Measurements from ENCODE around the gene TTLL5. TPM values are rescaled to one million over a fixed set of nuclear protein-coding genes. Genes with fewer than 3 reads are reported as not detected.

Gene TTLL5
- total and polyA plus RNA-seq, 9 of the 15 experiments (the other 6 are each of a cell fraction or from before 2014, with no cell fraction given), result 4.1 to 18.9 (median 12.6) TPM

DNA sequence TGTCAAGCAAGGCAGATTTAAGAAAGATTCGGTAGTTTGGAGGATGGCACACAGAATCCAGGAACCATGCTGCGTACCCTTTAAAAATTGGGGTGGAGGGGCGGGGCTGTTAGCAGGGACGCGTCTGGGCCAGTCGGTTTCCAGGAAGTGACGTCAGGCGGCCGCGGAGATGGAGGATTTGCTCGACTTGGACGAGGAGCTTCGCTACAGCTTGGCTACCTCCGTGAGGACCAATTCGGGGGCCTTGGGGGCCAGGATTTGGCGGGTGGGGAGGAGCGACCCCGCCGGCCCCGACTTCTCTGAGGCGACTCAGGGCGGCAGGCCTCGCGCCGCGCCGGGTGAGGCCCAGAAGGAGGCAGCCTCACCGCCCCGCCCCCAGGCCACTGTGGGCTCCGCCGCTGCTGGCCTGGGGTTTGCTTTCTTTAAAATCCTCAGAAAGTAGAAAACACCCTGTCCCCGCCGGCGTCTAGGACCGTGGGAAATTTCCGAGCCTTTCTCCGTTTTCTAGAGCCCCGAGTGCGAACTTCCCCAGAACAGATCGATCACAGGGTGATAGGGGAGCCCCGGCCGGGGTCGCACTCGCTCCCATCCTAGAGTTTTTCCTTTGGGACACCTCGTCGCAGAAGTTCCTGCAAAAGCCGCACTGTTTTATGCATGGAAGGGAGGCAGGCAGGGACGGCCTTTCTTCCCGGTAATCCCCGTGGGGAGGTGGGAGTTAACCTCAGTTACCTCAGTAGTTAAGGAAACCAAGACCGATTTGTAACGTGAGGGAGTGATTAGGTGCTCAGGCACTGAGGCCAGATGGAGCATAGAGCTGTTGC, 324.8 kb downstream of the TTLL5 start, which contains the start of gene IFT43 (continued):
- TF ChIP-seq HMGN3 (IDR thresholded peaks at IDR 0.05; ENCODE audit: borderline replicate concordance, extremely low read depth, insufficient read length, low read depth, low read length) (peak; percentile 47), HDAC1 (IDR thresholded peaks at IDR 0.05) (peak in 1 of 2 experiments; percentile 76; a peak in 2 of 4 replicates), CEBPB (tag; IDR thresholded peaks at IDR 0.05) (no peak), ATF1 (CRISPR knock-in tag; IDR thresholded peaks at IDR 0.05) (no peak), ATF1 (tag; IDR thresholded peaks at IDR 0.05) (peak; percentile 95), C11orf30 (IDR thresholded peaks at IDR 0.05; ENCODE audit: low read depth) (peak; percentile 33), HEY1 (CRISPR knock-in tag; IDR thresholded peaks at IDR 0.05; ENCODE audit: borderline replicate concordance) (no peak), RBM39 (optimal IDR thresholded peaks at IDR 0.05; ENCODE audit: low read depth, low read length) (no peak), TOE1 (IDR thresholded peaks at IDR 0.05; ENCODE audit: borderline replicate concordance) (peak; percentile 30; the same call in 1 of the 2 replicates), TOE1 (CRISPR knock-in tag; IDR thresholded peaks at IDR 0.05; ENCODE audit: borderline replicate concordance, low read depth) (no peak), SRSF9 (IDR thresholded peaks at IDR 0.05; ENCODE audit: borderline replicate concordance, low read depth, low read length) (no peak), HMG20A (CRISPR knock-in tag; conservative IDR thresholded peaks at IDR 0.05) (no peak), SP1 (CRISPR knock-in tag; IDR thresholded peaks at IDR 0.05) (peak; percentile 71; the same call in 1 of the 2 replicates)
- TF ChIP-seq, protein P1, sequence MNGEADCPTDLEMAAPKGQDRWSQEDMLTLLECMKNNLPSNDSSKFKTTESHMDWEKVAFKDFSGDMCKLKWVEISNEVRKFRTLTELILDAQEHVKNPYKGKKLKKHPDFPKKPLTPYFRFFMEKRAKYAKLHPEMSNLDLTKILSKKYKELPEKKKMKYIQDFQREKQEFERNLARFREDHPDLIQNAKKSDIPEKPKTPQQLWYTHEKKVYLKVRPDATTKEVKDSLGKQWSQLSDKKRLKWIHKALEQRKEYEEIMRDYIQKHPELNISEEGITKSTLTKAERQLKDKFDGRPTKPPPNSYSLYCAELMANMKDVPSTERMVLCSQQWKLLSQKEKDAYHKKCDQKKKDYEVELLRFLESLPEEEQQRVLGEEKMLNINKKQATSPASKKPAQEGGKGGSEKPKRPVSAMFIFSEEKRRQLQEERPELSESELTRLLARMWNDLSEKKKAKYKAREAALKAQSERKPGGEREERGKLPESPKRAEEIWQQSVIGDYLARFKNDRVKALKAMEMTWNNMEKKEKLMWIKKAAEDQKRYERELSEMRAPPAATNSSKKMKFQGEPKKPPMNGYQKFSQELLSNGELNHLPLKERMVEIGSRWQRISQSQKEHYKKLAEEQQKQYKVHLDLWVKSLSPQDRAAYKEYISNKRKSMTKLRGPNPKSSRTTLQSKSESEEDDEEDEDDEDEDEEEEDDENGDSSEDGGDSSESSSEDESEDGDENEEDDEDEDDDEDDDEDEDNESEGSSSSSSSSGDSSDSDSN (IDR thresholded peaks at IDR 0.05; ENCODE audit: borderline replicate concordance in 1 of 2, low read depth in 2 of 2, low read length in 2 of 2), result no peak
- TF ChIP-seq, protein P2, sequence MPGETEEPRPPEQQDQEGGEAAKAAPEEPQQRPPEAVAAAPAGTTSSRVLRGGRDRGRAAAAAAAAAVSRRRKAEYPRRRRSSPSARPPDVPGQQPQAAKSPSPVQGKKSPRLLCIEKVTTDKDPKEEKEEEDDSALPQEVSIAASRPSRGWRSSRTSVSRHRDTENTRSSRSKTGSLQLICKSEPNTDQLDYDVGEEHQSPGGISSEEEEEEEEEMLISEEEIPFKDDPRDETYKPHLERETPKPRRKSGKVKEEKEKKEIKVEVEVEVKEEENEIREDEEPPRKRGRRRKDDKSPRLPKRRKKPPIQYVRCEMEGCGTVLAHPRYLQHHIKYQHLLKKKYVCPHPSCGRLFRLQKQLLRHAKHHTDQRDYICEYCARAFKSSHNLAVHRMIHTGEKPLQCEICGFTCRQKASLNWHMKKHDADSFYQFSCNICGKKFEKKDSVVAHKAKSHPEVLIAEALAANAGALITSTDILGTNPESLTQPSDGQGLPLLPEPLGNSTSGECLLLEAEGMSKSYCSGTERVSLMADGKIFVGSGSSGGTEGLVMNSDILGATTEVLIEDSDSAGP (CRISPR knock-in tag; IDR thresholded peaks at IDR 0.05), result peak; percentile 97
- TF ChIP-seq, protein P3, sequence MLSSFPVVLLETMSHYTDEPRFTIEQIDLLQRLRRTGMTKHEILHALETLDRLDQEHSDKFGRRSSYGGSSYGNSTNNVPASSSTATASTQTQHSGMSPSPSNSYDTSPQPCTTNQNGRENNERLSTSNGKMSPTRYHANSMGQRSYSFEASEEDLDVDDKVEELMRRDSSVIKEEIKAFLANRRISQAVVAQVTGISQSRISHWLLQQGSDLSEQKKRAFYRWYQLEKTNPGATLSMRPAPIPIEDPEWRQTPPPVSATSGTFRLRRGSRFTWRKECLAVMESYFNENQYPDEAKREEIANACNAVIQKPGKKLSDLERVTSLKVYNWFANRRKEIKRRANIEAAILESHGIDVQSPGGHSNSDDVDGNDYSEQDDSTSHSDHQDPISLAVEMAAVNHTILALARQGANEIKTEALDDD (IDR thresholded peaks at IDR 0.05), result peak; percentile 59; the same call in 1 of the 2 replicates
- TF ChIP-seq, protein P4, sequence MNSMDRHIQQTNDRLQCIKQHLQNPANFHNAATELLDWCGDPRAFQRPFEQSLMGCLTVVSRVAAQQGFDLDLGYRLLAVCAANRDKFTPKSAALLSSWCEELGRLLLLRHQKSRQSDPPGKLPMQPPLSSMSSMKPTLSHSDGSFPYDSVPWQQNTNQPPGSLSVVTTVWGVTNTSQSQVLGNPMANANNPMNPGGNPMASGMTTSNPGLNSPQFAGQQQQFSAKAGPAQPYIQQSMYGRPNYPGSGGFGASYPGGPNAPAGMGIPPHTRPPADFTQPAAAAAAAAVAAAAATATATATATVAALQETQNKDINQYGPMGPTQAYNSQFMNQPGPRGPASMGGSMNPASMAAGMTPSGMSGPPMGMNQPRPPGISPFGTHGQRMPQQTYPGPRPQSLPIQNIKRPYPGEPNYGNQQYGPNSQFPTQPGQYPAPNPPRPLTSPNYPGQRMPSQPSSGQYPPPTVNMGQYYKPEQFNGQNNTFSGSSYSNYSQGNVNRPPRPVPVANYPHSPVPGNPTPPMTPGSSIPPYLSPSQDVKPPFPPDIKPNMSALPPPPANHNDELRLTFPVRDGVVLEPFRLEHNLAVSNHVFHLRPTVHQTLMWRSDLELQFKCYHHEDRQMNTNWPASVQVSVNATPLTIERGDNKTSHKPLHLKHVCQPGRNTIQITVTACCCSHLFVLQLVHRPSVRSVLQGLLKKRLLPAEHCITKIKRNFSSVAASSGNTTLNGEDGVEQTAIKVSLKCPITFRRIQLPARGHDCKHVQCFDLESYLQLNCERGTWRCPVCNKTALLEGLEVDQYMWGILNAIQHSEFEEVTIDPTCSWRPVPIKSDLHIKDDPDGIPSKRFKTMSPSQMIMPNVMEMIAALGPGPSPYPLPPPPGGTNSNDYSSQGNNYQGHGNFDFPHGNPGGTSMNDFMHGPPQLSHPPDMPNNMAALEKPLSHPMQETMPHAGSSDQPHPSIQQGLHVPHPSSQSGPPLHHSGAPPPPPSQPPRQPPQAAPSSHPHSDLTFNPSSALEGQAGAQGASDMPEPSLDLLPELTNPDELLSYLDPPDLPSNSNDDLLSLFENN (IDR thresholded peaks at IDR 0.05; ENCODE audit: low read depth in 2 of 2, low read length in 2 of 2), result no peak
